GM13976 (cell line): ENCODE data around the gene FREM1.
"Not testable (repeated sequence)": the region's sequence is repeated elsewhere in the genome, so short reads cannot be mapped to it uniquely, and the experiment has no call there.

ENCODE experiments used
- DNase-seq: peaks from one replicate; pipeline ENCODE4 v3.0.0; 2012; ENCODE audit warnings: low spot score
- CTCF ChIP-seq: IDR thresholded peaks from 2 replicates; pipeline ENCODE4 v1.5.1; 2012; ENCODE audit warnings: borderline replicate concordance, mild to moderate bottlenecking; ENCODE audit not compliant: insufficient read depth; ENCODE audit errors: extremely low read depth, missing control alignments, control extremely low read depth
- in situ Hi-C: fragments of 300-500 bp; cut with MboI; formaldehyde crosslinking; loops from one replicate; pipeline ENCODE4 v1.12.0; 2022; ENCODE audit warnings: low sequenced_read_pairs, mixed read lengths, inconsistent platforms; ENCODE audit not compliant: unreplicated experiment

The FREM1 gene

GRCh38 chr9:14932641-14933040 is 22.4 kb upstream of the FREM1 start:
- no peak for TF ChIP-seq CTCF
- in situ Hi-C loops, result no loop called here
- DNase-seq, result no peak

GRCh38 chr9:14932231-14932630 is 22.0 kb upstream of the FREM1 start:
- no peak for DNase-seq
- TF ChIP-seq CTCF, result no peak
- in situ Hi-C loops, result no loop called here

- no peak for TF ChIP-seq CTCF
- in situ Hi-C loops, result no loop called here
- no peak for DNase-seq
Measured at GRCh38 chr9:14926941-14927624, 16.9 kb upstream of the FREM1 start.

GRCh38 chr9:14924230-14925219 is 14.3 kb upstream of the FREM1 start:
- no peak for DNase-seq
- in situ Hi-C loops, result no loop called here

GRCh38 chr9:14923701-14924100 is 13.5 kb upstream of the FREM1 start:
- no peak for DNase-seq
- no peak for TF ChIP-seq CTCF
- in situ Hi-C loops, result no loop called here

More at GRCh38 chr9:14924230-14925219, 14.3 kb upstream of the FREM1 start:
- no peak for TF ChIP-seq CTCF

- in situ Hi-C loops, DNase-seq: not testable (repeated sequence)
Measured at GRCh38 chr9:14920805-14921204, 10.6 kb upstream of the FREM1 start.

- no peak for DNase-seq
- in situ Hi-C loops, result no loop called here
- no peak for TF ChIP-seq CTCF
Measured at GRCh38 chr9:14913366-14913765, 3.1 kb upstream of the FREM1 start.
